HT1080 (cell line): ENCODE data around the gene CA10. TPM values are rescaled to one million over a fixed set of nuclear protein-coding genes. Genes with fewer than 3 reads are reported as not detected.
A peak's percentile ranks its signal among the peaks of the same experiment; 100 is the strongest.

Experiments
- DNase-seq: peaks from one replicate; pipeline ENCODE4 v3.0.0-alpha.2; 2015; ENCODE audit warnings: low read depth
- polyA plus RNA-seq, 2 experiments: library from polyadenylated mRNA; depleted of rRNA; stranded (reverse); fragments of >200 nt; gene quantifications; 2 replicates each; pipeline ENCODE4 v1.2.3, GENCODE V29; 2015
- total RNA-seq: library from RNA; depleted of rRNA; stranded (reverse); fragments of >200 nt; shearing (Covaris generic); gene quantifications from 2 replicates; pipeline ENCODE4 v1.2.3, GENCODE V29; 2014; rRNA removed

CA10 gene
- total RNA-seq, result not detected in 2 replicates
- not detected in 2 replicates for polyA plus RNA-seq (2015; cell fraction: cytosol; rRNA removed)
- polyA plus RNA-seq (2015; cell fraction: nucleus; rRNA removed), result not detected in 2 replicates

- DNase-seq, result no peak
Measured at GRCh38 chr17:52158450-52159042, at the start of gene CA10. Gene CA10, minus strand, starts transcription at chr17:52158714.

DNA sequence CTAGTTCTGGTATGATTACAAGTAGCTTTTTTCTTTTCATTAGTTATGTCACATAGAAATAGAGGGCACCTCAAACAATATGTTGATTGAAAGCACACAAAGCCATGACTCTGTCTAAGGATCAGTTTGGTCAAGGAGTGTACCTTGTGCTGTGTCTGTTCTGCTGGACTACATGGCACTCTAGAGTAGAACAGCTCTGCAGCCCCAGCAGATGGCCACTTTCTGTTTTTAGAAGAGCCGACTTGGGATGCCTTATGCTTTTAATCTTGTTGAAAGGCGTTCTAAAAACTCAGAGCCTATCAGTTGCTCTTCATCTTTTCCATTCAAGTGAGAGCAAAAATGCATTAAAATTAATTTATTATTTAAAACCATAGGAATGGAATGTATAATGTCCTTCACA is 49.3 kb upstream of the CA10 start:
- no peak for DNase-seq

- DNase-seq, result no peak
Measured at GRCh38 chr17:52202520-52203080, 44.1 kb upstream of the CA10 start.

GRCh38 chr17:52201767-52202519 is 43.4 kb upstream of the CA10 start:
- DNase-seq, result no peak

DNA sequence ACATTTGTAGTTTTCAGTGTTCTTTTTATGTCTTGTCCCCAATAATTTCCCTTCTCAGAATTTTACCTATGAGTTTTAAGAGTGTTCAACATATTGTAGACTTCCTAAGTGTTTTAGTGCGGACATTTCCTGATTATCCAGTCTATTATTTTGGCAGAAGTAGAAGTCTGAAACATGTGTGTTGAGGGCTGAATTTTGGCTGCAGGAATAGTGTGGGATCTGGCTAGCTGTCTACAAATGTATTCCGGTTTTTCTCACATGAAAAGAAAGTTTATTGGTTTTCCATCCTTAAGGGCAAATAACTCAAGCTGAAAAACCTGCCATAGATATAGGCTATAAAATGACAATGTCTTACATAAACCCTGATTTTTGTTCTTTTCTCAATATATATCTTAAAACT is 33.0 kb upstream of the CA10 start:
- DNase-seq, result no peak

DNA sequence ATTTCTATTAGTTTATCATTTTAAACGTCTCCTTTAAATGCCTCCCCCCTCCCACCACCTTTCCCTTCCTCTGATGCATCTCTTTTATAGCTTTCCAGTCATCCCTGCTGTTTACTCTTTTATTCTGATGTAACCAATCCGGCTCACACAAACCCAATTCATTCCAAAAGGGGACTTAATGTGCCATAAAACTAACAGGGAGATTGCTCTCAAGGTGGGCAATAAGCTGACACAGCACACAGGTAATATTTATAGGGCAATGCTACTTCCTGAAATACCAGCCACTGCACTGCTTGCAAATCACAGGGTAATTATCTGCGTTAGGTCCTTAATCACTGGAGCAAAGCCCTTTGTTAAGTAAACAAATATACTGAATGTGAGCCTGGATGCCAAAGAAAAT is 23.3 kb upstream of the CA10 start:
- no peak for DNase-seq

GRCh38 chr17:52178012-52178411 is 19.5 kb upstream of the CA10 start:
- DNase-seq, result no peak

- peak; percentile 24 for DNase-seq
Measured at GRCh38 chr17:52170963-52171572, 12.6 kb upstream of the CA10 start.

- no peak for DNase-seq
Measured at GRCh38 chr17:52160136-52160567, 1.6 kb upstream of the CA10 start.

GRCh38 chr17:52159246-52160135 is 977 bp upstream of the CA10 start:
- no peak for DNase-seq

DNA sequence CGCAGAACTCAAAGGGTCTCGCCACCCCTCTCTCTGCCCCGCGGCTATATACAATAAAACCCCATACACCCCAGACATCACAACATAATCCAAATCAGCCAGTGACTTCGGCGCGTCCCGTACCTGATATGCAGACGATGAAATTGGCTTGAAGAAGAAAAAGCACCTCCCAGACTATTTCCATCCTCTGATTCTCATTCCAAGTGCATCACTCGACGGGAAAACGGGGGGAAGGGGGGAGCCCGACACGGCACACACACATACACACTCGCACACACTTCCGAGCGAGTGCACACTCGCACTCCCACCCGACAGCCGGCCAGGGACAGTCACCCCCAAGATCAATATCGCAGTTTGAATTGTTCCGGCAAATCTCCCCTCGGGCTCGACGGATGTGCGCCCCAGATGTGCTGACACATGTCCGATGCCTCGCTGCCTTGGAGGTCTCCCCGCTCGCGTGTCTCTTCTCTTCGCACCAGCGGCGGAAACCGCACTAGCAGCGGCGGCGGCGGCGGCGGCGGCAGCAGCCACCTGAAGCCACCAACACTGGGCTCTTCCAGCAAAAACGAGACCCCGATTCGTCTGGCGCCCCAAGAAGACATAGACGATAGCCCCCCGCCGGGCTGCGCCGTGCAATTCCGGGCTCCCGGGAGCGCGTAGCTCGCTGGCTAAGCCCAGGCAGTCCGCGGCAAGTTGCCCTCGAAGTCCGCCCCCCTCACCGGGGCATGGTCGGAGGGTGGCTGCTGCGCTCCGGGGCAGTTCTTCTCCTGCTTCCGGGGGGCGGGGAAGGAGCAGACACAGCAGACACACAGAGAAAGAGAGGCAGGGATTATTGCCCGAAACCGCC is 688 bp downstream of the CA10 start:
- no peak for DNase-seq

DNA sequence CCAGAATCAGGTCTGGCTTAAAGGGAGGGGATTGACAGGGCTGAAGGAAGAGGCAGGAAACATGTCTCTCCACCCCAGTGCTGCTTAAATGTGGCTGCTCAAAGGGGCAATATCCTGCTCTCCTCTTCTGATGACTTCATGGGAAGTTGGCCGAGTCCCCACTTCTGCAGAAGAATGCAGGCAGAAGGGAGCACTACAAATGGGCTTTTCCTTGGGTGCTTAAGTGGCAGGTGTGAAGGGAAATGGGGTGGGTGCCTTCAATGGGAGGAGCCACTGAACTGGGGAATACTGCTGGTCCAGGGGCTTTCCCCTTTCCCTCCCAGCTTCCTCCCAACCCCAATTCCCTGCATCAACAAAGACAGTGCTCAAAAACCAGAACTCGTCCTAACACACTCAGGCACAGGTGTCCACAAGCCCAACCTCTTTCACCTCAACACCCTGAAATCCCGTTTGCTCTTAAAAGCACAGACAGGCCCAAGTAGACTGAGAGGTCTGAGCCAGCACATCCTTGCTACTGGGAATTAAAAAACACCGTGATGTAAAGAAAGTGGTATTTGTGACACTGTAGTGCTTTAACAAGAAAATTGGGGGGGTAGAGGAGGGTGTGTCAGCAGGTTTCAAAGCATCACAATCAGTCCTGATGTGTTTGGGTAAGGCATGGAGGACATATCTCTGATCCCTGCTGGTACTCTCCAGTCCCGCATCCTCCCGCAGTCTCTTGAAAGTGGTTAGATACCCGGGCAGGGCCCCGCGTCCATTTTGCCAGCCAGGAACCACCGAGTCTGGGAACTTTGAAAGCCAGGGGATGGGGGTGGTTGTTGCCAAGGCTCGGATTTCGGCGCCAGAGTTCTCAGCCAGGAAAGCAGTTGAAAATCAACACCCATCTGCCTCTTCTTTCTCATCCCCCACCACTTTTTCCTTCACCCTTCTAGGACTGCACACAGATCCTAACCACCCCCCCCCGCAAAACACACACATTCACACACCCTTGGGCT is 1.6 kb downstream of the CA10 start:
- DNase-seq, result no peak

- no peak for DNase-seq
Measured at GRCh38 chr17:52155301-52155700, 3.2 kb downstream of the CA10 start.

DNA sequence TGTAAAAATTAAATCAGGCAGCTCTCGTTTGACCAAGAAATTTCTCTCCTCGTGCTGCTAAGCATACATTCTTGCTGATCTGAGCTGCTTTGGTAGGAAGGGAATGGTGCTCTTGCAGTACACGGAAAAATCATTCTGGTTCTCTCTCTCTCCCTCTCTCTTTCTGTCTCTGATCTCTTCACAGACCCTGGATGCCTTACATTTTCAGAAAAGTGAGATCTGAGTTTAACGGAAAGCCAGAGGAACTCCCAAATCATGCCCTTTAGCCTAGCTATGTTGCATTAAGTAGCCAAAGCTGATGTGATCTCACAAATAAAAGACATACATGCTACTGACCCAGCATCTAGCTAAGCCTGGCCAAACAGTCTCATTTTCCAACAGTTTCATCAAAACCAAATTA is 4.0 kb downstream of the CA10 start:
- no peak for DNase-seq

DNA sequence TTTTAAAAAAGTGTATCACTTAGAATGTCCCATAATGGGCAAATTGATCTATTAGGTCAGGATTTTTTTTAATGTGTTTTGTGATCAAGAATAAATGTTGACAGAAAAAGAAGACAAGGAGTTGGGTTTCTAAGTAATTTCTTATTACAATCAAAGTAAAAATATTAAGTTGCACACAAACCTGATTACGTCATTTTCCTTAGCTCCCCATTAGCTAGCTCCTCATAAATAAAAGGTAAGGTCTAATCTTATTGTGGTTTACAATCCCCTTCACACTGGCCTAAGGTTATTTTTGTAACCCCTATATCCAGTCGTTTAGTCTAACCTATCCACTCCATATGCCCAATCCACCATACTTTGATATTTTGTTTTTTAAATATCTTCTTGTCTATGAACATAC is 7.6 kb downstream of the CA10 start:
- no peak for DNase-seq

DNA sequence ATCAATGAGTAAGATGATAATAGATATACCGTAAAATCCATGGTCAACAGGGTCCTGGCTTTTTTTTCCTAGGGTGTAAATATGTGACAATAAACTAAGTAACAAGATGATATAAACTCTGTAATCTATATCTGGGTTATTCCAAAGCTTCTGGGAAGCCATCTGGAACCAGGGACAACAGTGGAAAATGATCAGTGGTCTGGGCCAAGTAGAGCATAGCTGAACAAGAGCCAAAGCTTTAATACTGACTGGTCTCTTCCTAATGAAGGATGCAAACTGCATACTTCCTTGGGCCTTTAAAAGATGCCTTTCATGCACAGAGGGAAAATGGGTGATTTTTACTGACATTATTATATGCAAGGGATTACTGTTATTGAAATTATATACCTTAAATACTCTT is 8.9 kb downstream of the CA10 start:
- no peak for DNase-seq

- peak; percentile 67 for DNase-seq
Measured at GRCh38 chr17:52148969-52149351, 9.6 kb downstream of the CA10 start.

- peak; percentile 15 for DNase-seq
Measured at GRCh38 chr17:52148288-52148968, 10.1 kb downstream of the CA10 start.
